ENCODE results near the gene SLC7A9.
"Not testable (repeated sequence)": the region's sequence is repeated elsewhere in the genome, so short reads cannot be mapped to it uniquely, and the experiment has no call there.

DNA sequence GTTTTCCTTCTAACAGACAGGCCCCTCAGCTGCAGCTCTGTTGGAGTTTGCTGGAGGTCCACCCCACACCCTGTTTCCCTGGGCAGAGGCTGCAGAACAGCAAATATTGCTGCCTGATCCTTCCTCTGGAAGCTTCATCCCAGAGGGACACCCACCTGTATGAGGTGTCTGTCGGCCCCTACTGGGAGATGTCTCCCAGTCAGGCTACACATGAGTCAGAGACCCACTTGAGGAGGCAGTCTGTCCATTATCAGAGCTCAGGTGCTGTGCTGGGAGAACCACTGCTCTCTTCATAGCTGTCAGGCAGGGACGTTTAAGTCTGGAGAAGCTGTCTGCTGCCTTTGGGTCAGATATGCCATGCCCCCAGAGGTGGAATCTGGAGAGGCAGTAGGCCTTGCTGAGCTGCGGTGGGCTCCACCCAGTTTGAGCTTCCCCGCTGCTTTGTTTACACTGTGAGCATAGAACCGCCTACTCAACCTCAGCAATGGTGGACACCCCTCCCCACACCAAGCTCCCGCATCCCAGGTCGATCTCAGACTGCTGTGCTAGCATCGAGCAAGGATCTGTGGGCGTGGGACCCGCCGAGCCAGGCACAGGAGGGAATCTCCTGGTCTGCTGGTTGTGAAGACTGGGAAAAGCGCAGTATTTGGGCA, 82.3 kb downstream of the SLC7A9 start:
- not testable (repeated sequence) for TF ChIP-seq CTCF (IDR thresholded peaks at IDR 0.05; ENCODE audit: low read length); EZH2 (IDR thresholded peaks at IDR 0.05; ENCODE audit: borderline replicate concordance, low read length)

Measured in OCI-LY1 (cell line).